ENCODE data around the gene ATG2A. TPM values are rescaled to one million over a fixed set of nuclear protein-coding genes. Genes with fewer than 3 reads are reported as not detected.

ATG2A gene
- total and polyA plus RNA-seq, 10 of the 15 experiments (the other 5 are each of a cell fraction or from before 2014, with no cell fraction given) = 0.08 to 19.0 (median 4.6) TPM

DNA sequence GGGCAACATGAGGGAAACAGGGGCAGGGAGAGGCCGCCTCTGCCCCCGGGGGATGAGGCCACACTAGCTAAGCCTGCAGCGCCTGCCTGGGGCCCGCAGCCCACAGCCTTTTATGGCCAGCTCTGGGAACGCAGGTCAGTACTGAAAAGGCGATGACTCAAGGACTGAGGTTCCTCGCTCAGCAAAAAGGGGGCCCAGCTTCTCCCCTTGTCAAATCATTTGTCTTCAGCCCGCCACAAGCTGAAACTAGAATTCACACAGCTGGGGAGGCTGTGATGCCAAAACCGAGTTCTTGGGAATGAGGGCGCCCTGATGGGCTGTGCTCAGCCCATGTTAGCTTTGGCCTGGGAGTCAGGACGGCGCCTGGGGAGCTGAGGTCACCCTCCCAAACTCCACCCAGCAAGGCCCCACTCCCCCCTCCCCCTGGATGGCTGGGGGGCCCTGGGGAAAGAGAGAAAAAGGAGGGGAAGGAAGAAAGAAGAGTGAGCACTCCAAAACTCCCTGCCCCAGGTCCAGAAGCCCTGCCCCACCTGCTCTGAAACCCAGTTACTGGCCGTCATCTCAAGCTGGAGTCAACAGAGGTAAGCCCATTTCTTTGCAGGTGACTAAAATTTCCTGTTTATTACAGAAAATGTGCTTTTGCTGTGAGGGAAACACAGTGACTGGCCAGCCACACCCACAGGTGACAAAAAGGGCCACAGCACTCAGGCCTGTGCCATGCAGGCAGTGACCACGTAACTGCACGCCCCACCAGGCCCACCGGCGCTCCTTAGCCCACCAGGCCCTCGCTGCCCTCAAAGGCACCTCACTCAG is 52.3 kb downstream of the ATG2A start (continued):
- TF ChIP-seq IKZF1 (conservative IDR thresholded peaks at IDR 0.05) = peak; percentile 74; the same call in 1 of the 2 replicates
- peak; percentile 56 for TF ChIP-seq SP1 (IDR thresholded peaks at IDR 0.05; ENCODE audit: low read depth, low read length)
- TF ChIP-seq MYB (IDR thresholded peaks at IDR 0.05; ENCODE audit: borderline replicate concordance, low read depth, low read length) = no peak
- TF ChIP-seq, protein P1, sequence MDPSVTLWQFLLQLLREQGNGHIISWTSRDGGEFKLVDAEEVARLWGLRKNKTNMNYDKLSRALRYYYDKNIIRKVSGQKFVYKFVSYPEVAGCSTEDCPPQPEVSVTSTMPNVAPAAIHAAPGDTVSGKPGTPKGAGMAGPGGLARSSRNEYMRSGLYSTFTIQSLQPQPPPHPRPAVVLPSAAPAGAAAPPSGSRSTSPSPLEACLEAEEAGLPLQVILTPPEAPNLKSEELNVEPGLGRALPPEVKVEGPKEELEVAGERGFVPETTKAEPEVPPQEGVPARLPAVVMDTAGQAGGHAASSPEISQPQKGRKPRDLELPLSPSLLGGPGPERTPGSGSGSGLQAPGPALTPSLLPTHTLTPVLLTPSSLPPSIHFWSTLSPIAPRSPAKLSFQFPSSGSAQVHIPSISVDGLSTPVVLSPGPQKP (IDR thresholded peaks at IDR 0.05; ENCODE audit: low read depth, low read length) = no peak
- TF ChIP-seq STAT1 (conservative IDR thresholded peaks at IDR 0.05) = no peak
- TF ChIP-seq DPF2 (IDR thresholded peaks at IDR 0.05) = 0 out of 2 replicates have a peak, but pooled peaks have one; percentile 55
- no peak for TF ChIP-seq BACH1 (IDR thresholded peaks at IDR 0.05; ENCODE audit: borderline replicate concordance)
- no peak for TF ChIP-seq KDM1A (IDR thresholded peaks at IDR 0.05; ENCODE audit: borderline replicate concordance)
- TF ChIP-seq PML (IDR thresholded peaks at IDR 0.05; ENCODE audit: low read length) = no peak
- TF ChIP-seq BCL11A (IDR thresholded peaks at IDR 0.05; ENCODE audit: low read depth, low read length) = no peak
- no peak for TF ChIP-seq SREBF1 (IDR thresholded peaks at IDR 0.05; ENCODE audit: low read length)
- TF ChIP-seq EGR1 (IDR thresholded peaks at IDR 0.05; ENCODE audit: borderline replicate concordance in 1 of 2, low read depth in 2 of 2, low read length in 2 of 2) = no peak
